Measurements from ENCODE around the gene ZNF236.

GRCh38 chr18:76842837-76843530 is 20.6 kb downstream of the ZNF236 start:
- TF ChIP-seq CTCF (IDR thresholded peaks at IDR 0.05) (no peak), POLR2A (IDR thresholded peaks at IDR 0.05) (no peak)
